A549 (cell line): ENCODE measurements around the gene TNRC6C.

ENCODE experiments used
- JUNB ChIP-seq: fragments of >200 bp; sonication (Bioruptor Twin); formaldehyde crosslinking; IDR thresholded peaks from 2 replicates; pipeline ENCODE4 v1.6.1; 2016
- NR3C1 ChIP-seq: fragments of >200 bp; sonication (Bioruptor Twin); formaldehyde crosslinking; IDR thresholded peaks from 3 replicates; pipeline ENCODE4 v1.6.1; 2017

- no peak for TF ChIP-seq JUNB
- TF ChIP-seq NR3C1 = no peak
These were observed 104.1 kb downstream of the TNRC6C start for GRCh38 chr17:78062596-78062995.
